Muscle of back (tissue), 11 donors: ENCODE data around the gene VAMP3. TPM values are rescaled to one million over a fixed set of nuclear protein-coding genes. Genes with fewer than 3 reads are reported as not detected.
"Not testable (repeated sequence)": the region's sequence is repeated elsewhere in the genome, so short reads cannot be mapped to it uniquely, and the experiment has no call there.

Experiments used
- DNase-seq, 3 donors: peaks; one replicate each; pipeline versions ENCODE4 v3.0.0 to v3.0.0-alpha.2; 2013
- polyA plus RNA-seq, 10 donors: library from polyadenylated mRNA; unstranded; fragments of 120-200 nt; gene quantifications; one replicate each; pipeline ENCODE4 v1.2.1, GENCODE V29; 2013; ENCODE audit not compliant: insufficient read length in 10 of 10

The VAMP3 gene
- polyA plus RNA-seq, 10 donors = 68.5 to 84.2 (median 79.0) TPM

GRCh38 chr1:7760245-7760644, 10.9 kb upstream of the VAMP3 start:
- no peak for DNase-seq

- DNase-seq = no peak
These were observed 10.0 kb upstream of the VAMP3 start for GRCh38 chr1:7761103-7761502.

DNA sequence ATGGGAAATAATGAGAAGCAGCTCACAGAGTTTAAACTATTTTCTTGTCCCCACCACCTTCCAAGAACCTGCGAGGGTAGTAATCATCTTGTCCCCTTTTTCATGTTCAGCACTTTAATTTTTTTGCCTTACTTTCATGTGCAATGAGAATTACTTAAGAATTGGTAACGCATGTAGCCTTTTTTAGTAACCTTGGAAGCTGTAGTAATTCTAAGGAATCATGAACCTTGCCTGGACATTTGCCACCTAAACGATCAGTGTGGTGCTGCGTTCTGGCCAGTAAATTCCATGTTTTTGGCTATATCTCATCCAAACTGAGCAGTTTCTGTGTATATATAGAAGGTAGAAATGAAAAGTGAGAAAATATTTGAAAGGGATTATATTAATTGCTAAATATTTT, 3.9 kb upstream of the VAMP3 start:
- no peak for DNase-seq

DNA sequence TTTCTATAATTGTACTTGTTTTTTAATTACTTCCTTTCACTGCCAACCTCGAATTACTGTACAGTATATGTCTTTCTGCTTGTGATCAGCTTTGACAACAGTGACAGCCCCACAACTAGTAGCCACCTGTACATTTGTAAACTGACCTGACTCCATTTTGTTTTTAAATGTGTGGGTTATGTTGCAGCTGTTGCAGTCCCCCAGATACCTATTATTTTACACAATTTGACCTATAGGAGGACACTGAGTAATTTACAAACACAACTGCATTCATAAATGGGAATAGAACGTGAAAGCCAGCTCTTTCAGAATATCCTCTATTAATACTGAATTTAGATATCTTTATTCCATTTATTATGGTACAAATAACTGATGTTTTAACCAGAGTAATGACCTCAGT, 2.5 kb upstream of the VAMP3 start:
- no peak for DNase-seq

DNA sequence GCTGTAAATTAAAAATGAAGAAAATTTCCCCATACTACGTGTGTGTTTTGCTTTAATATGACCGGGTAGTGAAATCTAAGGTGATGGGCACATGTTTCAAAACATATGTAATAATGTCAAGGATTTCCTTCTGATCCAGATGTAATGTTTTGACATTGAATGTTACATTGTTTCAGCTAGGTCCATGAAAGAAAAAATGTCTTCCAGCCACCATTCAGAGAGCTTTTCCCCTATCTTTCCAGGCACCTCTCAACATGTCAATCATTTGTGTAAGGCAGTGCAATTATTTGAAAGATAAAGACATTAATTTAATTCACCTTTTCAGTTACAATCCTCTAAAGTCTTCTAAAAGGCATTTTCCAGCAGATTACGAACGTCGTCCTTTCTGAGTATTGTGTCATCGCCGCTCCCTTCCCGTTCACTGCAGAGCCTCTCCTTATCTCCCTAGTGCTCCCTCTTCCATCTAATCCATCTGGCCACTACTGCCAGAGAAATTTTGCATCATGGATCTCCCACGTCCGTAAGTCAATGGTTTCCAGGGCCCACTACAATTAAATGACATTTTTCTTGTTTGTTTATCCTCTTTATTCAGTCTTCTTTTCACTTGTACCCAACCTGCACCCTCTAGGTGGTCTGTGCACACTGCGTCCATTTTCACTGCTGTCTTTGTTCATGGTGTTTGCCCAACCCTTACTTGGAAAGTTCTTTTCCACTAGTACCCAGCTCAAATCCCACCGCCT, 1.3 kb upstream of the VAMP3 start:
- no peak for DNase-seq

GRCh38 chr1:7770669-7770996, 463 bp upstream of the VAMP3 start:
- DNase-seq = no peak

- DNase-seq = no peak
These were observed 765 bp downstream of the VAMP3 start for GRCh38 chr1:7771823-7772299.

DNA sequence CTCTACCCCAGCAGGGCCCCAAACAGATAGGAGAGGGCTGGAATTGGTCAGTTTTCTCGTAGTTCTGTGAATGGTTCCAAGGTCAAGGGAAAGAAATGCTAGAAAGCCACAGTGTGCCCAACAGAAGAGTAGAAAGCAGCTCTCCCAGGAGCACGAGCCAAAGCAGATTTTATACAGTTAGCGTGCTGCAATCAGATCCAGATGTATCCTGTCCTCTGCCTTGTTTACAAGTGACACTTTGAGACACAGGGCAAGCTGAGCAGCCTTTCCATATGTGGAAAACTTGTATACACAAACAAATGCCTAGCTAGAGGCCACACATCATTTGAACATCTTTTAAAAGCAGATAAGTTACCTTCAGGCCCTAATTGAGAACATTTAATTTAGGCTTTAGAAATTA, 6.5 kb downstream of the VAMP3 start:
- DNase-seq = no peak

DNA sequence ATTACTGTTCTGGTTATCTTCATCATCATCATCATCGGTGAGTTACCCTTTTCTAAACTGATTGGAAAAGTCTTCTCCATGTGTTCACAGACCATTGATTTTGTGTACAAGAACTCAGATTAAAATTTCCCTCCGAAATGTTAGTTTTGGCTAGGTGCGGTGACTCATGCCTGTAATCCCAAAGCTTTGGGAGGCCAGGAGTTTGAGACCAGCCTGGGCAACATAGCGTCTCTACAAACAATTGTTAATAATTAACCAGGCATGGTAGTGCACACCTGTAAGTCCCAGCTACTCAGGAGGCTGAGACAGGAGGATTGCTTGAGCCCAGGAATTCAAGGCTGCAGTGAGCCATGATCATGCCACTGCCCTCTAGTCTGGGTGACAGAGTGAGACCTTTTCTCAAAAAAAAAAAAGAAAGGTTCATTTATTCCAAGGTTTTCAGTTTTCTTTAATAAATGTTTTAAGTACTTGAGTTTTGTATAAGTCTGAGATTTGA, 7.1 kb downstream of the VAMP3 start:
- no peak for DNase-seq

GRCh38 chr1:7780976-7781375, 9.9 kb downstream of the VAMP3 start:
- no peak for DNase-seq

DNA sequence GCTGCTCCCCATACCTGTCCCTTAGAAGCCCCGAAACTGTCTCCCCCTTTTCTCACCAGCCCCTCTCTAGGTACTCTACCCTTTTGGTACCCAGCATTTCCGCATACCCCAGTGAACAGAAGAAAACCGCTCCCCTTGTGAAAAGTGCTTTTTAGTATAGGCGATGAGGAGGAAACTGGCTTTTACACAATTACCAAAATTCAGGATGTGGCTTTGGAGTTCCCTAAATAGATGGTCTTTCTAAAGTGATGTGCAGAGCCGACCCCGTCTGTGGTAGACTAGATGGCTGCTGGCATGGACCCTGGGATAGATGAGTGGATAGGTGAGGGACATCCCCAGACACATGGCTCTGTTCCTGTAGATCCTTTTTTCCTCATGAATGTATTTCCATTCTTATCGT, 10.4 kb downstream of the VAMP3 start:
- no peak for DNase-seq

DNA sequence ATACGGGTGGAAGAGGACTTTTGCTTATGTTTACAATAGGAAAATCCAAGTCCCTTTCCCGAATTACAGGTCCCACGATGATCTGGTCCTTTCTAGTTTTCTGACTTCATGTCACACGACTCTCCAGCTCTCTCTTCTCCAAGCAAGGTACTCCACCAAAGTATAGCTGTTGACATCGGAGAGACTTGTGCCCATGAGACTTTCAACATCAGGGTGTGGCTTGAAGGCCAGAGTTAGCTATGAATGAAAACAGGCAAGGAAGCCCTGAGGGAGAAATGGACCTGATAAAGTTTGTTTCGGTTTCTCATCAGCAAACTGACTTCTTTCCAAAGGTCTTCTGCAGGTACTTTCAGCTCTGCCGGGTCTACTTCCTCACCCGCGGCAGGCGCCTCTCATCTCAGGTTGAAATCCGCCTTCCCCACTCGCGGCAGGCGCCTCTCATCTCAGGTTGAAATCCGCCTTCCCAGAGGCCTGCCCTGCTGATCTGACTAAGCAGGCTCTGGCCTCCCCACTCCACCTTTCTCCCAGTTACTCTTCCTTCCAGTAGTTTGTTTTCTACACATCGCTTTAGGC, 10.9 kb downstream of the VAMP3 start:
- no peak for DNase-seq

DNA sequence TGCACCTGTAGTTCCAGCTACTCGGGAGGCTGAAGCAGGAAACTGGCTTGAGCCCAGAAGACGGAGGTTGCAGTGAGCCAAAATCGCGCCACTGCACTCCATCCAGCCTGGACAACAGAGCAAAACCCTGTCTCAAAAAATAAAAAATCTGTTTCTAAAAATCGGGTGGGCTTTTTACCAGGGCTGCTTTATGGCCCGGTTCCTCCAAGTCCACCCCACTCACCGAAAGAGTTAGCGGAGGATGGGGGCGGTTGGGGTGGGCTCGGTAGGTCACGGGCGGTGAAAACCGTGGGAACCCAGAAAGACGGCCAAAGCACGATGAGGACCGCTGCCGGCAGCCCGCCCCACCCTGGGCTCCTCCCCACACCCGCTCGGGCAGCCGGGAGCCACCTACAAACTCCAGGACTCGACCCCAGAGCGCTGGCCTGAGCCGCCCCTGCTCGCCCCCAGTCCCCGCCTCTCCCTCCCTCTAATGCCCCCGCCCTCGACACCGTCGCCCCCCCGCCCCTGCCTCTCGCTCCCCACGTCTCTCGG, 12.1 kb downstream of the VAMP3 start:
- peak in 2 of 3 donors; percentile 35 to 66 for DNase-seq

- peak; percentile 96 to 97 (median 96) for DNase-seq
These were observed 12.9 kb downstream of the VAMP3 start, which contains the start of gene PER3 for GRCh38 chr1:7783826-7784491. TSS of gene PER3 (plus strand) at chr1:7784291. CDS start at chr1:7784878, 587 bp downstream.

GRCh38 chr1:7784492-7785071, 13.5 kb downstream of the VAMP3 start:
- DNase-seq = peak in 1 of 3 donors; percentile 59

- DNase-seq = no peak
These were observed 14.0 kb downstream of the VAMP3 start for GRCh38 chr1:7785108-7785507.

GRCh38 chr1:7786795-7787194, 15.7 kb downstream of the VAMP3 start:
- no peak for DNase-seq

- DNase-seq = no peak
These were observed 18.7 kb downstream of the VAMP3 start for GRCh38 chr1:7789828-7790227.

- not testable (repeated sequence) for DNase-seq
These were observed 19.9 kb downstream of the VAMP3 start for GRCh38 chr1:7791027-7791426.

- no peak for DNase-seq
These were observed 24.3 kb downstream of the VAMP3 start for GRCh38 chr1:7795406-7795805.

DNA sequence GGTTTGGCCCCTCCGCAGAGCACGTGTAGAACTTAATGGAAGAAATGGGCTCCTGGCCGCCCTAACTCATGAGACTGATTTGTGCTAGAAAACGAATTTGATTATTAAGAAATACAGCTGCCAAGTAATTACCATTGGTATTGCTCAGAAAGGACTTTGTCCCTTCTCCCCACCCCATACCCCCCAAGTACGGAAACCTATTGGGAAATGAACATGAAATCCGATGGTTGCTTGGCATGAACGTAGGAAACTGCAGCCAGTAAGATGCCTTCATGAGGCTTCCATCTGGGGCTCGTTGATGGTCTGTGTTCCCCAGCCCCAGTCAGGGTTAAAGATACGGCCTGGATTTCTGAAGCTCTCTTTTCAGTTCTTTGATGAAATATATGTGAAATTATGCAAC, 34.4 kb downstream of the VAMP3 start:
- no peak for DNase-seq

DNA sequence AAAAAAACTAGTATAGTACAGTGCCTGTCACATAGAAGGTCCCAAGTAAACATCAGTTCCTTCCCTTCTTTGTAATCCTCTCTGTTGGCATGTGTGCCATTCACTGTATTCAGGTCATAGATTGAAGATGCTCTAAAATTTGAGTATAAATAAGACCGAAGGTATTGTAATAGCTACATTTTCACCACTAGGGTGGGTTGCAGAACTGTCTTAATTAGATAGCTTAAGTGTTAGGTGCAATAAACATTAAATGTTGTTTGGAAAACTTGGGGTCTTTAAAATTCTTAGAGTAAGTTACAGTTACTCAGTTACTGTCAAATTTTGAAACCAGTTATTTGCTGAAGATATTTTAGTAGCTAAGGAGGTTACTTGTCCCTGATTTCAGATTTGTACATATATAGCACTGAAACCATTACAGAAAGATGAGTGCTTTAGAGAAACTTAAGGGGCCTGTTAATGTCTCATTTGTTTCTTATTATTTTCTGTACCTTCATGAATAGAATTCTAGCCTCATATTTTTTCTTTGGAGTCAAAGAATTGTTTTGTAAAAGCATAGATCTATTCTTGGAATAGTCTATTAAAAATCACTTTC, 37.3 kb downstream of the VAMP3 start:
- no peak for DNase-seq
